Testis (tissue), 2 donors: ENCODE data around the gene BSG.

Experiments
- CTCF ChIP-seq, 3 experiments: fragments of 450-650 bp in 2 of 3; fragments of 200-600 bp in 1 of 3; sonication (generic) in 1 of 3; IDR thresholded peaks; one replicate each; pipeline ENCODE4 v1.5.1; 2016 to 2019; ENCODE audit warnings: antibody characterized with exemption in 3 of 3, mild to moderate bottlenecking in 2 of 3, moderate library complexity in 1 of 3
- POLR2A ChIP-seq: fragments of 450-650 bp; IDR thresholded peaks from one replicate; pipeline ENCODE4 v1.6.1; 2017; ENCODE audit warnings: antibody characterized with exemption, mild to moderate bottlenecking, moderate library complexity

GRCh38 chr19:571566-571974, 826 bp upstream of the BSG start:
- TF ChIP-seq CTCF (IDR thresholded peaks at IDR 0.05) (no peak), POLR2A (no peak)
